ENCODE results near the gene BAIAP2. TPM values are rescaled to one million over a fixed set of nuclear protein-coding genes. Genes with fewer than 3 reads are reported as not detected.
A peak's percentile ranks its signal among the peaks of the same experiment; 100 is the strongest.

Gene BAIAP2
- total and polyA plus RNA-seq, 2 of the 13 experiments (the other 11 are each of a cell fraction or from before 2014, with no cell fraction given) = 22.5 to 24.0 TPM

GRCh38 chr17:81101614-81102306 lies 66.8 kb downstream of the BAIAP2 start (continued):
- TF ChIP-seq EP300 (IDR thresholded peaks at IDR 0.05; ENCODE audit: low read depth in 2 of 2, low read length in 2 of 2) = peak; percentile 41 to 69; a peak in 2 of 4 replicates
- TF ChIP-seq EP300 (CRISPR knock-in tag; IDR thresholded peaks at IDR 0.05; ENCODE audit: borderline replicate concordance) = no peak; the same call in 1 of the 2 replicates
- peak; percentile 88 for TF ChIP-seq HIVEP1 (CRISPR knock-in tag; IDR thresholded peaks at IDR 0.05)
- TF ChIP-seq E2F5 (CRISPR knock-in tag; conservative IDR thresholded peaks at IDR 0.05) = peak; percentile 63; the same call in 1 of the 2 replicates
- no peak for TF ChIP-seq ZNF75D (CRISPR knock-in tag; IDR thresholded peaks at IDR 0.05; ENCODE audit: borderline replicate concordance)
- peak; percentile 79; the same call in 1 of the 2 replicates for TF ChIP-seq SMC3 (IDR thresholded peaks at IDR 0.05; ENCODE audit: low read length)
- peak; percentile 70 for TF ChIP-seq DBP (CRISPR knock-in tag; IDR thresholded peaks at IDR 0.05; ENCODE audit: not compliant biosample characterization)
- no peak for TF ChIP-seq ZNF432 (CRISPR knock-in tag; IDR thresholded peaks at IDR 0.05; ENCODE audit: borderline replicate concordance)
- peak; percentile 95 for TF ChIP-seq MIXL1 (CRISPR knock-in tag; IDR thresholded peaks at IDR 0.05)
- no peak for TF ChIP-seq SMARCE1 (IDR thresholded peaks at IDR 0.05; ENCODE audit: borderline replicate concordance)
- peak; percentile 82; the same call in 1 of the 2 replicates for TF ChIP-seq ZNF230 (CRISPR knock-in tag; IDR thresholded peaks at IDR 0.05)
- TF ChIP-seq ZNF24 (IDR thresholded peaks at IDR 0.05) = peak; percentile 55; the same call in 1 of the 2 replicates
- no peak for TF ChIP-seq SRSF9 (IDR thresholded peaks at IDR 0.05; ENCODE audit: borderline replicate concordance, insufficient read depth, low read depth, low read length, poor library complexity, severe bottlenecking)
- peak; percentile 89 for TF ChIP-seq ZNF317 (CRISPR knock-in tag; IDR thresholded peaks at IDR 0.05)
- peak; percentile 59 for TF ChIP-seq E2F2 (CRISPR knock-in tag; IDR thresholded peaks at IDR 0.05; ENCODE audit: borderline replicate concordance)
- peak; percentile 95 for TF ChIP-seq KLF11 (CRISPR knock-in tag; IDR thresholded peaks at IDR 0.05)
- TF ChIP-seq ZBTB42 (CRISPR knock-in tag; IDR thresholded peaks at IDR 0.05) = no peak
- TF ChIP-seq POLR2AphosphoS5 (IDR thresholded peaks at IDR 0.05; ENCODE audit: low read depth, low read length) = no peak
- TF ChIP-seq ZBTB20 (CRISPR knock-in tag; IDR thresholded peaks at IDR 0.05; ENCODE audit: borderline replicate concordance, low read depth) = no peak; the same call in 1 of the 2 replicates
- TF ChIP-seq IRF9 (CRISPR knock-in tag; IDR thresholded peaks at IDR 0.05; ENCODE audit: borderline replicate concordance) = peak; percentile 98; the same call in 1 of the 2 replicates
- no peak for TF ChIP-seq MYNN (CRISPR knock-in tag; IDR thresholded peaks at IDR 0.05; ENCODE audit: low read depth)
- TF ChIP-seq ZNF710 (CRISPR knock-in tag; IDR thresholded peaks at IDR 0.05; ENCODE audit: borderline replicate concordance) = peak; percentile 92; the same call in 1 of the 2 replicates
- peak; percentile 88 for TF ChIP-seq ZNF768 (CRISPR knock-in tag; IDR thresholded peaks at IDR 0.05)
- TF ChIP-seq MTA3 (CRISPR knock-in tag; IDR thresholded peaks at IDR 0.05) = no peak
- peak; percentile 89 for TF ChIP-seq SKI (IDR thresholded peaks at IDR 0.05; ENCODE audit: partially characterized antibody)
